WERI-Rb-1 (cell line): Measurements from ENCODE around the gene HGS.

Source experiments
- DNase-seq: peaks from one replicate; pipeline ENCODE4 v3.0.0-alpha.2; 2020
- H3K27ac ChIP-seq: fragments of 250-450 bp; sonication (Bioruptor Pico); 2 replicates; pipeline ENCODE4 v1.5.1; 2020; ENCODE audit warnings: mild to moderate bottlenecking, moderate library complexity
- H3K27me3 ChIP-seq: fragments of 250-450 bp; sonication (Bioruptor Pico); 2 replicates; pipeline ENCODE4 v1.5.1; 2021; ENCODE audit warnings: mild to moderate bottlenecking, low read depth, moderate library complexity; ENCODE audit not compliant: insufficient read depth, severe bottlenecking
- H3K36me3 ChIP-seq: fragments of 250-450 bp; sonication (Bioruptor Pico); 2 replicates; pipeline ENCODE4 v1.5.1; 2020; ENCODE audit warnings: mild to moderate bottlenecking, moderate library complexity
- H3K4me3 ChIP-seq: 2 replicates; pipeline ENCODE4 v1.5.1; 2011; ENCODE audit warnings: low read depth, mild to moderate bottlenecking, control low read depth, low read length
- H3K9me3 ChIP-seq: fragments of 250-450 bp; sonication (Bioruptor Pico); 2 replicates; pipeline ENCODE4 v1.5.1; 2021; ENCODE audit warnings: mild to moderate bottlenecking, moderate library complexity; ENCODE audit not compliant: severe bottlenecking
- TF ChIP-seq, protein P1 (sequence below): IDR thresholded peaks from 2 replicates; pipeline ENCODE4 v1.5.1; 2011; ENCODE audit warnings: low read depth, mild to moderate bottlenecking, control low read depth, inconsistent platforms, low read length

HGS gene

DNA sequence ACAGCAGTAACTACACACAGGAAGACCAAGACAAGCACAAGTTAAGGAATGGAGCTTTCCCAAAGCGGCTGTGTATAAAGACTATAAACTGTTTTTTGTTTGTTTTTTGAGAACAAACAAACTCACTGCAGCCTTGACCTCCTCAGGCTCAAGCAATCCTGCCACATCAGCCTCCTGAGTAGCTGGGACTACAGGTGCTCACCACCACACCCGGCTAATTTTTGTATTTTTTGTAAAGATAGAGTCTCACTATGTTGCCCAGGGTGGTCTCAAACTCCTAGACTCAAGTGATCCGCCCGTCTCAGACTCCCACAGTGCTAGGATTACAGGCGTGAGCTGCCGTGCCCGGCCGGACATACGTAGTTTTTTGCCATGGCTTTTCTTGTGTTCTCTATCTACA lies 23.4 kb upstream of the HGS start:
- no peak for DNase-seq
- no peaks in the 10 kb centered on the region for H3K27me3 ChIP-seq
- TF ChIP-seq, protein P1, sequence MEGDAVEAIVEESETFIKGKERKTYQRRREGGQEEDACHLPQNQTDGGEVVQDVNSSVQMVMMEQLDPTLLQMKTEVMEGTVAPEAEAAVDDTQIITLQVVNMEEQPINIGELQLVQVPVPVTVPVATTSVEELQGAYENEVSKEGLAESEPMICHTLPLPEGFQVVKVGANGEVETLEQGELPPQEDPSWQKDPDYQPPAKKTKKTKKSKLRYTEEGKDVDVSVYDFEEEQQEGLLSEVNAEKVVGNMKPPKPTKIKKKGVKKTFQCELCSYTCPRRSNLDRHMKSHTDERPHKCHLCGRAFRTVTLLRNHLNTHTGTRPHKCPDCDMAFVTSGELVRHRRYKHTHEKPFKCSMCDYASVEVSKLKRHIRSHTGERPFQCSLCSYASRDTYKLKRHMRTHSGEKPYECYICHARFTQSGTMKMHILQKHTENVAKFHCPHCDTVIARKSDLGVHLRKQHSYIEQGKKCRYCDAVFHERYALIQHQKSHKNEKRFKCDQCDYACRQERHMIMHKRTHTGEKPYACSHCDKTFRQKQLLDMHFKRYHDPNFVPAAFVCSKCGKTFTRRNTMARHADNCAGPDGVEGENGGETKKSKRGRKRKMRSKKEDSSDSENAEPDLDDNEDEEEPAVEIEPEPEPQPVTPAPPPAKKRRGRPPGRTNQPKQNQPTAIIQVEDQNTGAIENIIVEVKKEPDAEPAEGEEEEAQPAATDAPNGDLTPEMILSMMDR, result no peak

DNA sequence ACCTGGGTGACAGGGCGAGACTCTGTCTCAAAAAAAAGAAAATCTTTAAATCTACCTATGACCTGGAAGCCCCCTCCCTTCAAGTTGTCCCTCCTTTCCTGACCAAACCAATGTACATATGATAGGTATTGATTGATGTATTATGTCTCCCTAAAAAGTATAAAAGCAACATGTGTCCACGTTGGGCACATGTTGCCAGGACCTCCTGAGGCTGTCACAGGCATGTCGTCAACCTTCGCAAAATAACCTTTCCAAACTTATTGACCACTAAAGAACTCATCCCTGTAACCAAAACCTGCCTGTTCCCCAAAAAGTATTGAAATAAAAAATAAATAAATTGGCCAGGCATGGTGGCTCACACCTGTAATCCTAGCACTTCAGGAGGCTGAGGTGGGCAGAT lies 21.8 kb upstream of the HGS start:
- Histone ChIP-seq H3K36me3 (peaks cover 19% of the 10 kb centered on the region), H3K27ac (peak overlapping the region; percentile 35; the same call in 1 of the 2 replicates), H3K27me3 (no peaks in the 10 kb centered on the region), H3K4me3 (no peak overlapping the region), H3K9me3 (no peaks in the 10 kb centered on the region)
- no peak for DNase-seq
- TF ChIP-seq, protein P1, result no peak

More for the DNA sequence above, 23.4 kb upstream of the HGS start:
- Histone ChIP-seq H3K36me3 (peaks cover 13% of the 10 kb centered on the region), H3K9me3 (no peaks in the 10 kb centered on the region), H3K4me3 (no peak overlapping the region), H3K27ac (no peak overlapping the region)

DNA sequence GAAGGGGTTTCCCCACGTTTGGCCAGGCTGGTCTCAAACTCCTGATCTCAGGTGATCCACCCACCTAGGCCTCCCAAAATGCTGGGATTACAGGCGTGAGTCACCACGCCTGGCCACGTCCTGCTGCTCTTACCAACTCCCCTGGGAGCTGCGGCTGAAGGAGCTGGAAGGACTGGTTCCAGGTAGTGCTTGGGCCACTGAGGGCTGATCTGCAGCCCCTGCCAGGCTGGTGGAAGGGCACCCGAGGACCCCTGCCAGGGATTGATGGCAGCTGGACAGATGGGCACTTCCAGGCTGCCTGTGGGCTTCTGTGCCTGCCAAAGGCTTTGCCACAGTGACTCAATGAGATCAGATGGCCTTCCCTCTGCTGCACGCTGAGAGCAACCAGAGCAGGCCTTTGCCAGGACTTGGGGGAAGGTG lies 19.8 kb upstream of the HGS start:
- H3K36me3 ChIP-seq, result peaks cover 37% of the 10 kb centered on the region
- H3K27ac ChIP-seq, result peak overlapping the region; percentile 10; the same call in 1 of the 2 replicates
- DNase-seq, result peak; percentile 16
- H3K4me3 ChIP-seq, result no peak overlapping the region
- TF ChIP-seq, protein P1, result no peak
- no peaks in the 10 kb centered on the region for H3K27me3 ChIP-seq
- no peaks in the 10 kb centered on the region for H3K9me3 ChIP-seq

DNA sequence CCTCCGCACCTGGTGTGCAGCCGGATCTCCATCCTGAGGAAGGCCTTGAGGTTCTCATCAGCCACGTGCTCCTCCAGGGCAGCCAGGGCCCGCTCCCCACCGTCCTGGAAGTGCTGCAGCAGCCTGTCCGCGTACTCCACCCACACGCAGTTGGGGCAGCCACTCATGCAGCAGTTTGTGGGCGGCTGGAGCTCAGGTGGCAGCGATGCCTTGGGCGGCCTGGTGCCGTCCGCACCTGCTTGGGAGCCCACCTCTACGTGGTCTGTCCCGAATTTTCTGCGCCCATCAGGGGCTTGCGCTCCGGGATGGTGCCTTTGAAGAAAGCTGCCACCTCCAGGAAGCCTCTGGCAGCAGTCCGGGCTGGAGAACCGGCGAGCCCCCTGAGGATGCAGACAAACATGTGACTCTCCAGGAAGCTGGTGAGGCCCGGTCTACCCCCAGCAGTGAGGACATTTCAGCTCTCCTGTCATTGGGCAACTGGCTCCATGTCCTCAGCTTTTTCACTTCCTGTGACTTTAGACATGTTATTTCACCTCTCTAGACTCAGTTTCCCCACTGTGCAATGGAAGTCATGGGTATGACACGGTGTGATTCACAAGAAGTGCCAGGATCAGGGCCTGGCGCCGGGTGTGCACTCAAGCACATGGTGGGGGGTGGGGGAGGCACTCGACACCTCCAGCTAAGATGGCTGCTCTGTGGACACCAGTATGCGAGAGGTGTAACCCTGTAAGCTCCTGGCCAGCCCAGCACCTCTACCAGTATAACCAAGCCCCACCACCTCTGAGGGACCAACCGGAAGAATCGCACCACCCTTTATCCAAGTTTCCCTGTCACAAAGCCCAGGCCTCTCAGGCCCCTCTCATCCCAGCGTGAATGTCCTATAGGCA lies 18.4 kb upstream of the HGS start:
- TF ChIP-seq, protein P1, result no peak
- H3K27ac ChIP-seq, result peak overlapping the region; percentile 97
- no peaks in the 10 kb centered on the region for H3K27me3 ChIP-seq
- H3K9me3 ChIP-seq, result no peaks in the 10 kb centered on the region
- H3K36me3 ChIP-seq, result peaks cover 50% of the 10 kb centered on the region
- peak overlapping the region; percentile 97 for H3K4me3 ChIP-seq
- peak; percentile 63 for DNase-seq

DNA sequence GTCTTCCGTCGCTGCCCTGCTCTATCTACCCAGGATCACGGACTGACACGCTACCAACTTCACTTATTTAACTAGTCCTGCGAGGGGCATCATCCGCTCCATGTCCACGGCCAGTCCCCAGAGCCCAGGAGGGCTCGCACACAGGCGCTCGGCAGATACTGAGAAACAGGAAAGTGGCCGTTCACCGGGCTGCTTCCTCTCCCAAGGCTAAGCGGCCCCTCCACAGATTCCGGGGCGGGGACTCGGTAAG lies 17.8 kb upstream of the HGS start:
- Histone ChIP-seq H3K36me3 (peaks cover 56% of the 10 kb centered on the region), H3K27me3 (no peaks in the 10 kb centered on the region), H3K9me3 (no peaks in the 10 kb centered on the region), H3K27ac (peak overlapping the region; percentile 97), H3K4me3 (peak overlapping the region; percentile 97)
- peak; percentile 66 for DNase-seq
- TF ChIP-seq, protein P1, result no peak
